Neural crest cell (in vitro differentiated cells): Measurements from ENCODE around the gene LCE3A. TPM values are rescaled to one million over a fixed set of nuclear protein-coding genes. Genes with fewer than 3 reads are reported as not detected.

ENCODE experiments used
- DNase-seq: peaks from one replicate; pipeline ENCODE4 v3.0.0; 2021; ENCODE audit warnings: low read depth, mixed read lengths, low spot score
- H3K27ac Mint-ChIP-seq: one replicate; pipeline ENCODE4 v1.8.0; 2021; ENCODE audit warnings: mild to moderate bottlenecking, mixed read lengths; ENCODE audit not compliant: unreplicated experiment
- H3K27me3 Mint-ChIP-seq: 2 replicates; pipeline ENCODE4 v1.8.0; 2021; ENCODE audit warnings: low read depth, mild to moderate bottlenecking, mixed read lengths
- H3K36me3 Mint-ChIP-seq: 2 replicates; pipeline ENCODE4 v1.8.0; 2021; ENCODE audit warnings: low read depth, mild to moderate bottlenecking, mixed read lengths
- H3K4me1 Mint-ChIP-seq: 2 replicates; pipeline ENCODE4 v1.8.0; 2021; ENCODE audit warnings: mixed read lengths
- H3K4me3 Mint-ChIP-seq: one replicate; pipeline ENCODE4 v1.8.0; 2021; ENCODE audit warnings: mild to moderate bottlenecking, mixed read lengths
- H3K9me3 Mint-ChIP-seq: 2 replicates; pipeline ENCODE4 v1.8.0; 2021; ENCODE audit warnings: mixed read lengths
- total RNA-seq: library from RNA; stranded (reverse); gene quantifications from 2 replicates; pipeline ENCODE4 v1.2.1, GENCODE V29; 2021
- TF ChIP-seq, protein P1 (sequence below): fragments of 200-600 bp; sonication (generic); conservative IDR thresholded peaks from 2 replicates; pipeline ENCODE4 v1.5.0; 2021; ENCODE audit warnings: antibody characterized with exemption, mild to moderate bottlenecking

LCE3A gene
- total RNA-seq, 1 donor from 2014 or later: not detected

DNA sequence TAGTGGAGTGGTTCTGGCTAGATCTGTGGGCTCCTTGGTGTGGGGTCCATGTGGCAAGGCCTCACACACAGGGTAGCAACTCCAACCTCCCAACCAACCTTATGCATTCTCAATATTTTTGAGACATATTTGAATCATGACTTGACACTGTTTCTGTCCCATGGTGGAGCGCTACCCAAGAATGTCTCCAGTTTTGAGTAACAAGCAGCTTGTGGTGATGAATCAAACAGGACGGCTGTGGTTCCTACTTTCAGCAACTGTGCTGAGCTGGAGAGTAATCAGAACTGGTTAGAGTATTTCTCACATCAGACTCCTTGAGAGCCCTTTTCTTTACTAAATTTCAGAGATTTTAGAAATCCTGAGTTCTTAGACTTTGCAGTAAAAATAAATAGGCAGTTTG, 45.7 kb downstream of the LCE3A start:
- Mint-ChIP-seq H3K9me3 (peaks cover 26% of the 10 kb centered on the region), H3K27ac (no peak overlapping the region), H3K27me3 (no peaks in the 10 kb centered on the region), H3K4me3 (no peak overlapping the region), H3K4me1 (no peaks in the 10 kb centered on the region), H3K36me3 (peaks cover 5% of the 10 kb centered on the region)
- DNase-seq: no peak
- TF ChIP-seq, protein P1, sequence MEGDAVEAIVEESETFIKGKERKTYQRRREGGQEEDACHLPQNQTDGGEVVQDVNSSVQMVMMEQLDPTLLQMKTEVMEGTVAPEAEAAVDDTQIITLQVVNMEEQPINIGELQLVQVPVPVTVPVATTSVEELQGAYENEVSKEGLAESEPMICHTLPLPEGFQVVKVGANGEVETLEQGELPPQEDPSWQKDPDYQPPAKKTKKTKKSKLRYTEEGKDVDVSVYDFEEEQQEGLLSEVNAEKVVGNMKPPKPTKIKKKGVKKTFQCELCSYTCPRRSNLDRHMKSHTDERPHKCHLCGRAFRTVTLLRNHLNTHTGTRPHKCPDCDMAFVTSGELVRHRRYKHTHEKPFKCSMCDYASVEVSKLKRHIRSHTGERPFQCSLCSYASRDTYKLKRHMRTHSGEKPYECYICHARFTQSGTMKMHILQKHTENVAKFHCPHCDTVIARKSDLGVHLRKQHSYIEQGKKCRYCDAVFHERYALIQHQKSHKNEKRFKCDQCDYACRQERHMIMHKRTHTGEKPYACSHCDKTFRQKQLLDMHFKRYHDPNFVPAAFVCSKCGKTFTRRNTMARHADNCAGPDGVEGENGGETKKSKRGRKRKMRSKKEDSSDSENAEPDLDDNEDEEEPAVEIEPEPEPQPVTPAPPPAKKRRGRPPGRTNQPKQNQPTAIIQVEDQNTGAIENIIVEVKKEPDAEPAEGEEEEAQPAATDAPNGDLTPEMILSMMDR: no peak

Other genes with a start within 250 kb of the LCE3A start
- not detected in 2 replicates for gene CRNN, start 208.8 kb downstream of the LCE3A start, total RNA-seq
- not detected in 2 replicates for gene LCE5A, start 112.3 kb downstream of the LCE3A start, total RNA-seq
- not detected in 2 replicates for gene CRCT1, start 108.6 kb downstream of the LCE3A start, total RNA-seq
- gene LCE3E, start 56.3 kb downstream of the LCE3A start, total RNA-seq: not detected in 2 replicates
- gene LCE3D, start 42.6 kb downstream of the LCE3A start, total RNA-seq: not detected in 2 replicates
- not detected in 2 replicates for gene LCE3C, start 22.9 kb downstream of the LCE3A start, total RNA-seq
- gene LCE3B, start 9.3 kb downstream of the LCE3A start, total RNA-seq: not detected in 2 replicates
- gene LCE2D, start 40.3 kb upstream of the LCE3A start, total RNA-seq: not detected in 2 replicates
- not detected in 2 replicates for gene LCE2C, start 52.2 kb upstream of the LCE3A start, total RNA-seq
- not detected in 2 replicates for gene LCE2B, start 63.0 kb upstream of the LCE3A start, total RNA-seq
- not detected in 2 replicates for gene LCE2A, start 75.2 kb upstream of the LCE3A start, total RNA-seq
- gene LCE4A, start 85.1 kb upstream of the LCE3A start, total RNA-seq: not detected in 2 replicates
- not detected in 2 replicates for gene KPRP, start 134.9 kb upstream of the LCE3A start, total RNA-seq
- not detected in 2 replicates for gene LCE1F, start 152.0 kb upstream of the LCE3A start, total RNA-seq
- not detected in 2 replicates for gene LCE1E, start 163.2 kb upstream of the LCE3A start, total RNA-seq
- not detected in 2 replicates for gene LCE1D, start 173.6 kb upstream of the LCE3A start, total RNA-seq
- not detected in 2 replicates for gene LCE1C, start 183.5 kb upstream of the LCE3A start, total RNA-seq
- not detected in 2 replicates for gene LCE1B, start 188.9 kb upstream of the LCE3A start, total RNA-seq
- not detected in 2 replicates for gene LCE1A, start 204.4 kb upstream of the LCE3A start, total RNA-seq
- not detected in 2 replicates for gene LCE6A, start 219.8 kb upstream of the LCE3A start, total RNA-seq
- not detected in 2 replicates for gene LCE7A, start 236.9 kb upstream of the LCE3A start, total RNA-seq